Vagina (tissue), 2 donors: Measurements from ENCODE around the gene SPOCK1. TPM values are rescaled to one million over a fixed set of nuclear protein-coding genes. Genes with fewer than 3 reads are reported as not detected.

Experiments used
- DNase-seq, 2 donors: peaks; one replicate each; pipeline ENCODE4 v3.0.0-alpha.2; 2017; ENCODE audit errors: extremely low spot score in 2 of 2
- H3K27ac ChIP-seq: fragments of 200-600 bp; sonication (generic); one replicate; pipeline ENCODE4 v1.5.1; 2019
- H3K27me3 ChIP-seq: fragments of 200-600 bp; sonication (generic); one replicate; pipeline ENCODE4 v1.5.1; 2019
- H3K36me3 ChIP-seq, 2 donors: fragments of 200-600 bp; sonication (generic); one replicate each; pipeline ENCODE4 v1.5.1; 2017 to 2019
- H3K4me1 ChIP-seq: fragments of 200-600 bp; sonication (generic); one replicate; pipeline ENCODE4 v1.5.1; 2019
- H3K4me3 ChIP-seq, 2 donors: fragments of 200-600 bp; sonication (generic); 1 replicate in 1 of 2; 2 replicates in 1 of 2; pipeline ENCODE4 v1.5.1; 2016 to 2019
- H3K9me3 ChIP-seq: fragments of 200-600 bp; sonication (generic); one replicate; pipeline ENCODE4 v1.5.1; 2019
- CTCF ChIP-seq, 3 experiments: fragments of 450-650 bp in 2 of 3; fragments of 200-600 bp in 1 of 3; sonication (generic) in 1 of 3; IDR thresholded peaks; one replicate each; pipeline ENCODE4 v1.5.1; 2017 to 2019; ENCODE audit warnings: antibody characterized with exemption in 3 of 3, mild to moderate bottlenecking in 2 of 3, moderate library complexity in 2 of 3
- POLR2A ChIP-seq, 2 donors: fragments of 450-650 bp; IDR thresholded peaks; one replicate each; pipeline ENCODE4 v1.6.1; 2017; ENCODE audit warnings: antibody characterized with exemption in 2 of 2, mild to moderate bottlenecking in 2 of 2, moderate library complexity in 2 of 2
- POLR2AphosphoS5 ChIP-seq, 2 donors: sonication (generic); formaldehyde crosslinking; IDR thresholded peaks; one replicate each; pipeline ENCODE4 v1.9.0; 2017; ENCODE audit warnings: antibody characterized with exemption in 2 of 2, mild to moderate bottlenecking in 2 of 2, low read depth in 1 of 2; ENCODE audit not compliant: insufficient read depth in 1 of 2
- intact Hi-C: fragments of 100-400 bp; cut with DNase I; formaldehyde crosslinking; loops from one replicate; pipeline ENCODE4 v1.15.1; 2023
- total RNA-seq: library from RNA; depleted of rRNA; stranded (reverse); fragments of >200 nt; gene quantifications from one replicate; pipeline ENCODE4 v1.2.3, GENCODE V29; 2016

SPOCK1 gene
- total RNA-seq, 1 donor from 2014 or later, result 70.7 TPM

GRCh38 chr5:137383909-137384308 lies 115.2 kb downstream of the SPOCK1 start:
- intact Hi-C loops, result no loop called here
- Histone ChIP-seq H3K9me3 (peaks cover 3% of the 10 kb centered on the region), H3K27ac (no peak overlapping the region), H3K4me1 (no peaks in the 10 kb centered on the region), H3K36me3 (no peaks in the 10 kb centered on the region), H3K27me3 (no peaks in the 10 kb centered on the region), H3K4me3 (no peak overlapping the region)
- DNase-seq, result no peak
- TF ChIP-seq POLR2A (IDR thresholded peaks at IDR 0.05) (no peak), POLR2AphosphoS5 (IDR thresholded peaks at IDR 0.05; ENCODE audit: insufficient read depth in 1 of 2, low read depth in 1 of 2) (no peak), CTCF (IDR thresholded peaks at IDR 0.05) (no peak)

GRCh38 chr5:137381555-137381954 lies 117.6 kb downstream of the SPOCK1 start:
- intact Hi-C loops, result no loop called here
- no peak overlapping the region for H3K4me3 ChIP-seq

GRCh38 chr5:137379555-137380286 lies 119.4 kb downstream of the SPOCK1 start:
- peaks cover 3% of the 10 kb centered on the region for H3K9me3 ChIP-seq
- H3K4me1 ChIP-seq, result no peaks in the 10 kb centered on the region
- no peak for DNase-seq
- TF ChIP-seq POLR2AphosphoS5 (IDR thresholded peaks at IDR 0.05; ENCODE audit: insufficient read depth in 1 of 2, low read depth in 1 of 2) (no peak), POLR2A (IDR thresholded peaks at IDR 0.05) (no peak), CTCF (IDR thresholded peaks at IDR 0.05) (no peak)
- H3K27me3 ChIP-seq, result no peaks in the 10 kb centered on the region
- H3K27ac ChIP-seq, result no peak overlapping the region
- no peaks in the 10 kb centered on the region for H3K36me3 ChIP-seq
- intact Hi-C loops, result no loop called here
- H3K4me3 ChIP-seq, result no peak overlapping the region

More at GRCh38 chr5:137381555-137381954, 117.6 kb downstream of the SPOCK1 start:
- H3K27ac ChIP-seq, result no peak overlapping the region
- H3K9me3 ChIP-seq, result peaks cover 3% of the 10 kb centered on the region
- DNase-seq, result no peak
- TF ChIP-seq POLR2AphosphoS5 (IDR thresholded peaks at IDR 0.05; ENCODE audit: insufficient read depth in 1 of 2, low read depth in 1 of 2), result no peak
- TF ChIP-seq POLR2A (IDR thresholded peaks at IDR 0.05), result no peak
- no peak for TF ChIP-seq CTCF (IDR thresholded peaks at IDR 0.05)
- no peaks in the 10 kb centered on the region for H3K4me1 ChIP-seq
- no peaks in the 10 kb centered on the region for H3K36me3 ChIP-seq
- H3K27me3 ChIP-seq, result no peaks in the 10 kb centered on the region

- Histone ChIP-seq H3K9me3 (no peaks in the 10 kb centered on the region), H3K27ac (no peak overlapping the region), H3K36me3 (no peaks in the 10 kb centered on the region), H3K4me3 (no peak overlapping the region), H3K4me1 (no peaks in the 10 kb centered on the region), H3K27me3 (no peaks in the 10 kb centered on the region)
- TF ChIP-seq POLR2AphosphoS5 (IDR thresholded peaks at IDR 0.05; ENCODE audit: insufficient read depth in 1 of 2, low read depth in 1 of 2) (no peak), CTCF (IDR thresholded peaks at IDR 0.05) (no peak), POLR2A (IDR thresholded peaks at IDR 0.05) (no peak)
- DNase-seq, result no peak
- intact Hi-C loops, result no loop called here
Observed at GRCh38 chr5:137375741-137376526, 123.2 kb downstream of the SPOCK1 start.
